Measurements from ENCODE around the gene DNAH9. TPM values are rescaled to one million over a fixed set of nuclear protein-coding genes. Genes with fewer than 3 reads are reported as not detected.

Gene DNAH9
- total RNA-seq, 1 experiment from 2014 or later = 0.22 TPM

- Histone ChIP-seq H3K56ac (ENCODE audit: insufficient read length, low read depth, low read length) (no peak overlapping the region), H4K8ac (replicated peaks; ENCODE audit: insufficient read length, low read depth, low read length) (no peak overlapping the region), H2BK120ac (ENCODE audit: low read depth, low read length, poor library complexity, severe bottlenecking) (no peak overlapping the region), H3K9me3 (ENCODE audit: control insufficient read depth, low read depth, low read length) (no peaks in the 10 kb centered on the region), H3K27ac (ENCODE audit: insufficient read length, low read depth, low read length) (no peak overlapping the region), H3K4me2 (ENCODE audit: insufficient read depth, insufficient read length, low read length) (no peak overlapping the region), H3K27me3 (ENCODE audit: insufficient read depth, low read length) (no peaks in the 10 kb centered on the region), H3T11ph (ENCODE audit: low read length) (no peak overlapping the region), H2AK5ac (ENCODE audit: insufficient read length, low read length) (no peak overlapping the region), H2AFZ (ENCODE audit: low read length) (no peak overlapping the region), H3K4ac (ENCODE audit: low read depth, low read length) (no peak overlapping the region), H3K14ac (ENCODE audit: insufficient read depth, low read length) (no peak overlapping the region), H3K4me1 (ENCODE audit: insufficient read depth, low read length) (no peaks in the 10 kb centered on the region), H3K9ac (ENCODE audit: extremely low read depth, insufficient read length, low read length) (no peak overlapping the region), H3K23ac (ENCODE audit: insufficient read length, low read depth, low read length) (no peak overlapping the region), H3K79me2 (ENCODE audit: insufficient read depth, low read length) (no peaks in the 10 kb centered on the region), H4K20me1 (ENCODE audit: control insufficient read depth, insufficient read depth, insufficient read length) (no peaks in the 10 kb centered on the region), H4K91ac (ENCODE audit: insufficient read length, low read depth, low read length) (no peak overlapping the region), H3K23me2 (ENCODE audit: insufficient read length, low read depth, low read length, poor library complexity, severe bottlenecking) (no peaks in the 10 kb centered on the region), H2BK12ac (ENCODE audit: insufficient read length, low read depth, low read length) (no peak overlapping the region), H2BK5ac (ENCODE audit: insufficient read length, low read length) (no peak overlapping the region), H4K5ac (ENCODE audit: insufficient read length, low read depth, low read length) (no peak overlapping the region), H3K79me1 (ENCODE audit: insufficient read depth, low read depth, low read length, poor library complexity, severe bottlenecking) (no peaks in the 10 kb centered on the region), H2BK15ac (ENCODE audit: low read depth, low read length) (no peak overlapping the region), H2BK20ac (ENCODE audit: low read depth, low read length, poor library complexity, severe bottlenecking) (no peak overlapping the region), H3K18ac (ENCODE audit: insufficient read length, low read depth, low read length) (no peak overlapping the region)
- no peak for TF ChIP-seq CTCF (conservative IDR thresholded peaks at IDR 0.05)
- no CpG with 5 or more reads among the region's 1 CpG for WGBS (ENCODE audit: extremely low coverage, insufficient read length, low lambda C conversion rate)
- Mint-ChIP-seq H3K4me1 (peaks cover 12 to 13% of the 10 kb centered on the region in 2 experiments), H3K9me3 (no peaks in the 10 kb centered on the region), H3K27ac (no peak overlapping the region), H3K4me3 (no peak overlapping the region), H3K36me3 (ENCODE audit: insufficient read depth in 1 of 3, low read depth in 3 of 3) (no peaks in the 10 kb centered on the region), H3K27me3 (ENCODE audit: low read depth) (no peaks in the 10 kb centered on the region)
- no peak for DNase-seq
Measured at GRCh38 chr17:11896199-11896598, 297.9 kb downstream of the DNAH9 start.
